GM21360 (cell line): ENCODE results near the gene TBC1D8.

ENCODE experiments used
- ATAC-seq: cut with Tn5 transposase; IDR thresholded peaks from one replicate; pipeline ENCODE4 v1.9.1; 2021; ENCODE audit warnings: mild to moderate bottlenecking, moderate library complexity; ENCODE audit not compliant: unreplicated experiment

TBC1D8 gene

DNA sequence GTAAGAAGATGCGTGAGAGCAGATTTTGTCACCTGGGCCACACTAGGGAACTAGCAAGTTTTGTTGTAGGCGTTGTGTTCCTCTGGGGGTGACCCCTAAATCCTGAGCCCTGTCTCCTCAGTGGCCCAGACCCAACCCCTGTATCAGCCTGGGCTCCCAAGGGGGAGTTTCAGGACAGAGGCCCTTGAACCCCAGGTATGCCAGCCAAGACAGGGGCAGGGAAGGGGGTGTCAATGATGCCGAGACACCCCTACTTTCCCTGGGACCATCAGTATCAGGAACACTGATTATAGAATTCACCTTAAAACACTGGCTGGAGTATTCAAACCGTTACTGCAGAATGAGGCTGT, 188.2 kb downstream of the TBC1D8 start:
- ATAC-seq, result no peak

DNA sequence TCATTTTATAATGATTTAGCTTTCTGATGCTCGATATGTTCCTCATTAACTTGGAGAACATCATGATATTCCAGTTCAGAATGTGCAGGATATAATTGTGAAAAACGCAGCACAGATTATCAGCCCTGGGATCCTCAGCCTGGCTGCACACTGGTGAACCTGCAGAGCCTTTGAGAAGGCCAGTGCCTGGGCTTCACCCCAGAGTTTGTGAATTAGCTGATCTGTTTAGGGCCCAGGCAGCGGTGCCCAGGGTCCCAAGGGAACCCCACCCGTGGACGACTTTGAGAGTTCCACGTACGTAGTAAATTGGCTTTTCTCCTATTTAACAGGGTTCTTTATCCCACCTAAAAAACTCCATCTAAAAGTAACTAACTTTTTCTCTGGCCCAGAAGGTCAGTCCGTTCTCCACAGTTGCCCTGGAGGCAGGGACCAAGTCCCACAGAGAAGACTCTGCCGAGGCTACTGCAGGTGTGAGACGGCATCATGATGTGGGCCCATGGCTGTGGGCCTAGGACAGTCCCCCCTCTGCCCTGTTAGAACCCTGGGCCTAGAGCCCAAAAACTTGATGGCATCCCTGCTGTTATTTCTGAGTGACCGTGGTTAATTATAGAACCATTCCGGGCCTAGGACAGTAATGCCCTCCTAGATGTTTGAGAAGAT, 188.7 kb downstream of the TBC1D8 start:
- no peak for ATAC-seq

DNA sequence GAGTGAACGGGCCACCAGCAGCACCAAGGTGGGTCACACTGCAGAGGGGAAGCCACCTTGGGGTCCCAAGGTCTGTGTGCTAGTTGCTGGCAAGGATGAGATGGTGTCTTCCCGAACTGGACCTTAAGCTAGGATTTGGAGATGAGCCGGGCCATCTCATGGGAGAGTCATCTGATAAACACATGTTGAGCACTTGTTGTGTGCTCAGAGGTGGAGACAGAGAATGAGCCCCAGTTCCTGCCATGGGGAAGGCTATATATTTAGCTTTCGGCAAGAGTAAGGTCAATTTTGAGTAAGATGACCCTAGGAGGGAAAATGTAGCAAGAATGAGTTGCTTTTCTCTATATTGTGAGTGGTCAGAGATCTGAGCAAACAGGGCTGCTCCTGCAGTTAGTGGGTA, 190.5 kb downstream of the TBC1D8 start:
- ATAC-seq, result no peak

DNA sequence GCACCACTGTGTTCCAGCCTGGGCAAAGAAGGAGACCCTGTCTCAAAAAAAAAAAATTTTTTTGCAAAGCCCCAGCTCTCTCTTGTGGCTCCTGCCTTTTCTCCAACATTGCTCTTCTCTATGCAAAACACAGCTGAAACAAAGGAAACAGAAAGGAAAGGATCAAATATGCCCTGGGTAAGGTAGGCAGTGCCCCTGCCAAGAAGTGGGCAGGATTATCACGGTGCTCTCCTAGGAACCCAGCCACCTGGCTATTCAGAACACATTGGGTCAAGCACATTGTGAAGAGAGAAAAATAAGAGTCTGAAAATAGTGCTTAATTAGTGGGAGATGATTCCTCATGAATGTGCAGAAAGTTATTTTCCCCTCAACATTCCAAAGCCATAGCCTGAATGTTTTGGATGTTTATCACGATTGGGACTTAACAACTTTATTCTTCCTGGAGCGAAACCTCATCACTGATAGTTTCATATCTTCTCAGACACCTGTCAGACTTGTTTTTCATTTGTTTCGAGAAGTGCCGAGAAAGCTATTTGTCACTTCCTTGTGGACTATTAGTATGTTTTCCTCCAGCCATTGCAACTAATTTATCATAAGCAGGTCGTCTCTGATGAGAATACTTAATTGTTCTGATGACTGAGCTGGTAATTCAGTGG, 191.8 kb downstream of the TBC1D8 start:
- no peak for ATAC-seq

DNA sequence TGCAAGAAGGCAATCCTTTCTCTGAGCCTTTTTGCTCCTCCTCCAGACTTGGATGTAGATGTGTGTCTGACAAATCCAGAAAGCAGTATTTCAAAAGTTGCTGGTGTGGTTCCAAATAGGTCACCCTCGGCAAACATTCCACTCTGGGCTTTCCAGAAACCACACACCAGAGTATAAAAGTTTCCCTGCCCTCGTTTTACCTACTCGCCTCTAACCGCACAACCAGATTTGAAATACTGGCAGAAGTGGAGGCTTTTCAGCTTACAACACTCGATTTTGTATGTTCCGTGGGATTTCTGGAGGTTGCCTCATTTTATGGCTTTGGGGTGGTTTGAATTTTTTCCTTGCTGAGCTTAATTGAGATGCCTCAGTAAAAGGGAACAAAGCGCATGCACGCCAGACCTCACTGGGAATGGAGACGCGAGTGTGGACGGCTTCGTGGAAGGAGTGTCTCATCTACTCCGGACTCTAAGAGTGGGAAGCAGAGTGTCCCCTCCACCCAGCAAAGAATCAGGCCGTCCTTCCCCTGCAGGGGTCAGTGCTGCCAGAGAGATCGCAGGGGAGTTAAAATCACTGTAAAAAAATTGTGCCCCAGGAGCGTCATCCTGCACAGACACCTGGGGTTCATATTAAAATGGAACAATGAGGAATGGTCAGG, 193.1 kb downstream of the TBC1D8 start:
- ATAC-seq, result no peak
